GM15510 (cell line): Measurements from ENCODE around the gene CHM.

Experiments
- POLR2A ChIP-seq: IDR thresholded peaks from 3 replicates; pipeline ENCODE4 v1.6.1; 2011; ENCODE audit warnings: borderline replicate concordance; ENCODE audit not compliant: insufficient read length; ENCODE audit errors: extremely low read depth

The CHM gene

GRCh38 chrX:86047174-86047935 lies at the start of gene CHM:
CHM (minus strand) TSS chrX:86047558; CDS start chrX:86047532, 26 bp downstream.
- peak; percentile 63 for TF ChIP-seq POLR2A

GRCh38 chrX:86078650-86079049 lies 31.3 kb upstream of the CHM start:
- TF ChIP-seq POLR2A, result no peak

- no peak for TF ChIP-seq POLR2A
Observed at GRCh38 chrX:86066998-86067397, 19.6 kb upstream of the CHM start.

GRCh38 chrX:86061407-86061806 lies 14.0 kb upstream of the CHM start:
- TF ChIP-seq POLR2A, result no peak

GRCh38 chrX:86051741-86052140 lies 4.4 kb upstream of the CHM start:
- no peak for TF ChIP-seq POLR2A

- no peak for TF ChIP-seq POLR2A
Observed at GRCh38 chrX:86047936-86048280, 550 bp upstream of the CHM start.

GRCh38 chrX:86044216-86044615 lies 3.1 kb downstream of the CHM start:
- no peak for TF ChIP-seq POLR2A

GRCh38 chrX:86039625-86040568 lies 7.5 kb downstream of the CHM start:
- TF ChIP-seq POLR2A, result no peak

- TF ChIP-seq POLR2A, result no peak
Observed at GRCh38 chrX:86033385-86033784, 14.0 kb downstream of the CHM start.

- TF ChIP-seq POLR2A, result no peak
Observed at GRCh38 chrX:86028681-86029080, 18.7 kb downstream of the CHM start.

GRCh38 chrX:86023811-86024210 lies 23.5 kb downstream of the CHM start:
- TF ChIP-seq POLR2A, result no peak

GRCh38 chrX:86021652-86022289 lies 25.6 kb downstream of the CHM start:
- no peak for TF ChIP-seq POLR2A

- no peak for TF ChIP-seq POLR2A
Observed at GRCh38 chrX:86016139-86016538, 31.2 kb downstream of the CHM start.

- TF ChIP-seq POLR2A, result no peak
Observed at GRCh38 chrX:86014421-86014820, 32.9 kb downstream of the CHM start.

- no peak for TF ChIP-seq POLR2A
Observed at GRCh38 chrX:86013792-86014191, 33.6 kb downstream of the CHM start.
